GM12874 (cell line): ENCODE data around the gene LDHAL6B.

Source experiments
- TF ChIP-seq, protein P1 (sequence below): IDR thresholded peaks from 2 replicates; pipeline ENCODE4 v1.5.1; 2011; ENCODE audit warnings: low read depth, mild to moderate bottlenecking, control low read depth, low read length, moderate library complexity; ENCODE audit not compliant: insufficient read depth

Gene LDHAL6B

DNA sequence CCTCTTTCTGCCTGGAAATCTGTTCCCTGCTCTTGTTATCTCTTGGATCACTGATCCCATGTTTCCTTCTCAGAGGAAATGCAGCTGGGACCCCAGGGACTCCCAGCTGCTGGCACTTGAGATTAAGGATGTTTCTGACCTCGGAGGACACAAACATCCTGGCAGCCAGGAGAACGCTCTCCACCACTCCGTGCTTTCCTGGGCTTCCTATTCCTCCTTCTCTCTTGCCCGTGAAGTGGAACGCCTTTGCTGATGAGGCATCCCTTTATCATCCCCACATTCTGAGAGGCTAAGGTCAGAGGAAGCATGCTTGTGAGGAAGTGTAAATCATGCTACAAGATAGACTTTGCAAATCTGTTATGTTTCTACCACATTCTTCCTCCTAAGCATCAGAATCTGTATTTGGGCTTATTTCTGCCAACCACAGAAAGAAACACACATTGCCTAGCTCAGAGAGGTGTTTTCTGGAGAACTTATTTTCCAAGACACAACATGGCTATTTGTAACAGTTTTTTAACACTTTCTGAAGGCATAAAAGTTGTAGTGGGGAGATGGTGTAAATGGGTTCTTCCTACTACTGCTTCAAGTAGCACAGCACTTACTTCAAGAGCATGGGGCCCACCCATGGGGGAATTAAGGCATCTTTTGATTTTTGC, 25.6 kb upstream of the LDHAL6B start:
- TF ChIP-seq, protein P1, sequence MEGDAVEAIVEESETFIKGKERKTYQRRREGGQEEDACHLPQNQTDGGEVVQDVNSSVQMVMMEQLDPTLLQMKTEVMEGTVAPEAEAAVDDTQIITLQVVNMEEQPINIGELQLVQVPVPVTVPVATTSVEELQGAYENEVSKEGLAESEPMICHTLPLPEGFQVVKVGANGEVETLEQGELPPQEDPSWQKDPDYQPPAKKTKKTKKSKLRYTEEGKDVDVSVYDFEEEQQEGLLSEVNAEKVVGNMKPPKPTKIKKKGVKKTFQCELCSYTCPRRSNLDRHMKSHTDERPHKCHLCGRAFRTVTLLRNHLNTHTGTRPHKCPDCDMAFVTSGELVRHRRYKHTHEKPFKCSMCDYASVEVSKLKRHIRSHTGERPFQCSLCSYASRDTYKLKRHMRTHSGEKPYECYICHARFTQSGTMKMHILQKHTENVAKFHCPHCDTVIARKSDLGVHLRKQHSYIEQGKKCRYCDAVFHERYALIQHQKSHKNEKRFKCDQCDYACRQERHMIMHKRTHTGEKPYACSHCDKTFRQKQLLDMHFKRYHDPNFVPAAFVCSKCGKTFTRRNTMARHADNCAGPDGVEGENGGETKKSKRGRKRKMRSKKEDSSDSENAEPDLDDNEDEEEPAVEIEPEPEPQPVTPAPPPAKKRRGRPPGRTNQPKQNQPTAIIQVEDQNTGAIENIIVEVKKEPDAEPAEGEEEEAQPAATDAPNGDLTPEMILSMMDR = no peak

GRCh38 chr15:59185725-59186124, 20.9 kb upstream of the LDHAL6B start:
- TF ChIP-seq, protein P1 = no peak

DNA sequence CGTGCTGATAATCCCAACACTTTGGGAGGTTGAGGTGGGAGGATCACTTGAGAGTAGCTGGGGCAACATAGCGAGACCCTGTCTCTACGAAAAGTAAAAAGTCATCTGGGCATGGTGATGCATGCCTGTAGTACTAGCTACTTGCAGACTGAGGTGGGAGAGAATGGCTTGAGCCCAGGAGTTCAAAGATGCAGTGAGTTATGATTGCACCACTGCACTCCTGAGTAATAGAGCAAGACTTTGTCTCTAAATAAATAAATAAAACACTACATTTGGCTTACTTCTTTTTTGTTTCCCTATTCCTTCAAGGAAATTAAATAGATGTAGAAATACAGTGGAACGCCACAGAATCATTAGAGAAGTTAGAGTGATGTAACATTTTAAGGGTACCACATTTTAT, 20.1 kb upstream of the LDHAL6B start:
- TF ChIP-seq, protein P1 = no peak

DNA sequence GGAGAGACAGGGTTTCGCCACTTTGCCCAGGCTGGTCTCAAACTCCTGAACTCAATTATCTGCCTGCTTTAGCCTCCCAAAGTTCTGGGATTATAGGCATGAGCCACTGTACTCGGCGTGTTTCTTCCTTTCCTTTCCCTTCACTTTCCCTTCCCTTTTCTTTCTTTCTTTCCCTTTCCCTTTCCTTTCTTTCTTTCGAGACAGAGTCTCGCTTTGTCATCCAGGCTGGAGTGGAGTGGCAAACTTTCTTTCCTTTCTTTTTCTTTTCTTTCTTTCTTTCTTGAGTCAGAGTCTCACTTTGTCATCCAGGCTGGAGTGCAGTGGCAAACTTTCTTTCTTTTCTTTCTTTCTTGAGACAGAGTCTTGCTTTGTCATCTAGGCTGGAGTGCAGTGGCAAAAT, 17.4 kb upstream of the LDHAL6B start:
- TF ChIP-seq, protein P1 = no peak

DNA sequence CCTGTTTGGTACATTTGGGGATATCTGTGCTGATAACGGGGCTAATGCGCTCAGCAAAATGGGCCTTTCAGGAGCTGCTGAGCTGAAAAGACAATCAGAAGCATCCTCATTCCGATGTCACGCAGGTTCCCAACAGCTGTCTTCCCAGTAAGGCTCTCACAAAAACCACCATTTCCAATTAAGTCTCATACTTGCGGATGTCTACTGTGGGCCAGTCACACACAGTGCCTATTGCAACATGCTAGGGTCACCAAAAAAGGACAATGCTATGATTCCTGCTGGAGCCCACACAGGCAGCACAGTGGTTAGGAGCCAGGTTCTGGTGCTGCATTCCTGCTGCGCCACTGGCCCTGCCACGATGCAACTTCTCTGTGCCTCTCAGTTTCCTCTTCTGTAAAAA, 16.4 kb upstream of the LDHAL6B start:
- TF ChIP-seq, protein P1 = no peak

DNA sequence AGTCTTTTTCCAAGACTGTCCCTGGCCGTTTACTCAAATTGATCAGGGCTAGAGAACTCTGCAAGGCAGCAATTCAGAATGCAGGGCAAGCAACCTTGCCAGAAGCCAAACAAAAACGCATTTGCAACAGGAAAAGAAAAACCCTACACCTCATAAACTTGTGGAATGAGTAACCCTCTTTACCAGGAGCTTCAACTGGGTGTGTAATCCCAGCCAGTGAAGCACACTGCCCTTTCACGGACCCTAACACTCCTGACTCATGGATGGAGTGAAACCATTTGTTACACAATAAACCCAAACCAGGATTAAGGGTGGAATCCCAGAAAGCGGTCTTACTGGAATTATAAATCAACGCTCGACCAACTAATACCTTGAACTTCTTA, 14.8 kb upstream of the LDHAL6B start:
- TF ChIP-seq, protein P1 = no peak

GRCh38 chr15:59194639-59195325, 11.9 kb upstream of the LDHAL6B start:
- TF ChIP-seq, protein P1 = no peak
